Activated naive CD4-positive, alpha-beta T cell treated with anti-CD3 and anti-CD28 coated beads for 36 hours (primary cell): Measurements from ENCODE around the gene IGFBP4. TPM values are rescaled to one million over a fixed set of nuclear protein-coding genes. Genes with fewer than 3 reads are reported as not detected.

Experiments used
- CTCF ChIA-PET: fragments of 350-600 bp; sonication (Branson Sonifier 250); formaldehyde crosslinking; loops from one replicate; lab custom pipeline; 2021; ENCODE audit warnings: antibody characterized with exemption; lab: Charles Lee
- DNase-seq: peaks from one replicate; pipeline ENCODE4 v3.0.0-alpha.2; 2020
- H3K27ac Mint-ChIP-seq: one replicate; pipeline ENCODE4 v1.8.0; 2021; ENCODE audit warnings: mild to moderate bottlenecking, mixed read lengths
- H3K27me3 Mint-ChIP-seq: one replicate; pipeline ENCODE4 v1.8.0; 2021; ENCODE audit warnings: low read depth, mixed read lengths
- H3K36me3 Mint-ChIP-seq: one replicate; pipeline ENCODE4 v1.8.0; 2021; ENCODE audit warnings: low read depth, mixed read lengths
- H3K4me1 Mint-ChIP-seq: one replicate; pipeline ENCODE4 v1.8.0; 2021; ENCODE audit warnings: low read depth, mixed read lengths
- H3K4me3 Mint-ChIP-seq: one replicate; pipeline ENCODE4 v1.8.0; 2021; ENCODE audit warnings: mild to moderate bottlenecking, moderate library complexity, mixed read lengths
- H3K9me3 Mint-ChIP-seq: one replicate; pipeline ENCODE4 v1.8.0; 2021; ENCODE audit warnings: mixed read lengths
- intact Hi-C: fragments of 100-400 bp; cut with micrococcal nuclease; formaldehyde crosslinking; loops from one replicate; pipeline ENCODE4 v1.15.1; 2023
- total RNA-seq, 2 experiments: library from RNA; stranded (reverse); gene quantifications; one replicate each; pipeline ENCODE4 v1.2.3, GENCODE V29; 2021

The IGFBP4 gene
- total RNA-seq, 2 experiments from 2014 or later, result 8.8 to 9.2 TPM

GRCh38 chr17:40417258-40417608, 26.0 kb upstream of the IGFBP4 start:
- intact Hi-C loops, result loop anchor here (1.0 to 2.0 kb wide), 2 partner anchors 28 to 64 kb away; no protein-coding TSS in a partner anchor
- H3K9me3 Mint-ChIP-seq, result no peaks in the 10 kb centered on the region
- no peak for DNase-seq
- peak overlapping the region; percentile 90 for H3K27ac Mint-ChIP-seq
- CTCF ChIA-PET, result interaction anchor here (1.0 to 8.7 kb wide), 14 partner anchors 10 to 146 kb away, joined by 3 to 81 read pairs (median 4); no protein-coding TSS in a partner anchor
- peak overlapping the region; percentile 98 for H3K4me3 Mint-ChIP-seq
- peaks cover 2% of the 10 kb centered on the region for H3K27me3 Mint-ChIP-seq
- H3K36me3 Mint-ChIP-seq, result peaks cover 32% of the 10 kb centered on the region
- H3K4me1 Mint-ChIP-seq, result peaks cover 26% of the 10 kb centered on the region

DNA sequence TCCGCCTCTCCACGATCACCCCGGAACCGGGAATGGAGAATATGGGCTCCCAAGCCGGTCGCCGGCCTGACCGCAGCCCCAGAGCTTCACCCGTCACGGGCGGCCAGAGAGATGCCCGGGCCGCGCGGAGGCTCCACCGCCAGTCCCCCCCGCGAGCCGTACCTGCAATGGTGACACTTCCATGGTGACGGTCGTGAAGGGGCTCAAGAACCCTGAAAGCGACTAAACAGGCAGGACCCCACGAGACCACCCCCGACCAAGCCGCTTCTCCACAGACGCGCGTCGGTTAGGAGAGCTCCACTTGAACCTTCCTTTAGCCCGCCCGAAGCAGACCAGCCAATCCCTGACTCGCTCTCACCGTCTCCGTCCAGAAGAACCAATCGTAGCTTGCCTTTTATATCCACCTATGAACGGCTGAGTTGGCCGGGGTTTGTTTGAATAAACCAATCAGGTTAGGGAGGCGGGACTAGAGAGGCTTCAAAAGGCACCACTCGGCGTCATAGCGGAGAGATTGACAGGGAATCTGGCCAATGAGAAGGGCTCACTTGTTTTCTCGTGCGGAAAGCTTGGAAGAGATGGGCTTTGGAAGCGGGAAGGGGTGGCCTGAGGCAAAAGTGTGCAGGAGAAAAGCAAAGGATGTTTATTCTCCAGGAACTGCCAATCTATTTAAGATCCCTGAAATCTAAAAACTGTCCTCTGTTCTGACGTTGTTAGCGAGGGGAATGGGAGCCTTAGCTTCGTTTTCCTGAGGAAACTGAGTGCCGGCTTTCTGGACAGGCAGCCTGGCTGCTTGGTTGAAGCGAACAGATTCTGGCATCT, 25.4 kb upstream of the IGFBP4 start, which contains the start of gene TOP2A:
Gene TOP2A, minus strand, starts transcription at position 288 of the 819 bp plus-strand sequence. Its CDS starts 105 bp downstream, at position 183.
- CTCF ChIA-PET, result interaction anchor here (0.7 to 8.7 kb wide), 20 partner anchors 10 to 197 kb away, joined by 3 to 81 read pairs (median 3); partner anchors contain the start of gene IGFBP4
- H3K27me3 Mint-ChIP-seq, result peaks cover 2% of the 10 kb centered on the region
- H3K36me3 Mint-ChIP-seq, result peaks cover 26% of the 10 kb centered on the region
- H3K4me1 Mint-ChIP-seq, result peaks cover 26% of the 10 kb centered on the region
- no peaks in the 10 kb centered on the region for H3K9me3 Mint-ChIP-seq
- intact Hi-C loops, result loop anchor here (1.0 to 2.0 kb wide), 4 partner anchors 27 to 143 kb away; no protein-coding TSS in a partner anchor
- peak; percentile 99 for DNase-seq
- peak within 1 kb of the TSS; percentile 98 for H3K4me3 Mint-ChIP-seq
- peak within 1 kb of the TSS; percentile 90 for H3K27ac Mint-ChIP-seq

- Mint-ChIP-seq H3K4me3 (peak overlapping the region; percentile 98), H3K27ac (peak overlapping the region; percentile 90), H3K36me3 (peaks cover 22% of the 10 kb centered on the region), H3K27me3 (peaks cover 2% of the 10 kb centered on the region), H3K9me3 (no peaks in the 10 kb centered on the region), H3K4me1 (peaks cover 26% of the 10 kb centered on the region)
- intact Hi-C loops, result loop anchor here (1.0 kb wide), 2 partner anchors 115 to 143 kb away; no protein-coding TSS in a partner anchor
- DNase-seq, result no peak
- CTCF ChIA-PET, result interaction anchor here (0.6 to 8.7 kb wide), 18 partner anchors 11 to 197 kb away, joined by 3 to 81 read pairs (median 4); partner anchors contain the start of gene IGFBP4
Observed at GRCh38 chr17:40418428-40418706, 24.9 kb upstream of the IGFBP4 start.

DNA sequence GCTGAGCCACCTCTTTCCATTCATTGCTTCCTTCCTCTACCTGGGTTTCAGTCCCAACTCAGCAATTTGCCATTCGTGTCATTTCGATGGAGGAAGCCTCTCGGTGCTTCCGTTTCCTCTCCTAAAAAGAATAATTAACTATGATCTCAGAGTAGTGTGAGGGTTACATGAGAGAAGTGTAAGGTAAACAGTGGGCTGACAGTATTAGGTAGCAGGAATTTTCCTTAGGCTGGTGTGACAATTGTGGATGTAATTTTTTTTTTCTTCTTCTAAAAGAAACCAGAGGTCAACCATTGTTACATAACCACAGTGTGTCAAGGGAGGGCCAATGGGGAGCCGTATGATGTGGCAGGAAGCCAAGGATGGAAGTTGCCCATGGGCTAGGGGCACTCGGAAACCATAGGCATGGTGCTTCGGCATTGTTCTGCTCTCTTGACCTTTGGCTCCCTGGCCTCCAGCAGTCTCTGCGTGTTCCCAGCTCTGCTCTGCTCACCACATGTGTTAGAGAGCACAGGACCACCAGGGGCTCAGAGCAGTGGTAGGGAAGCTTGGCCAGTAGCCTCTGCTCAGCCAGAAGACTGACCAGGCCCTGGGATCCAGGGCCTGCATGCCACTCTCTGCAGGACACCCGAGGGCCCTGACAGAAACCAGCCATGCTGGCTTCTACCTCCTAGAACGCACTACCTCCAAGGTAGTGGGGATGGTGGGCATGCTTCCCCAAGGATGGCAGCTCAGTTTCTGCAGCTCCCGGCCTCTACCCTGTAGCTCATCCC, 23.5 kb upstream of the IGFBP4 start:
- Mint-ChIP-seq H3K9me3 (no peaks in the 10 kb centered on the region), H3K36me3 (peaks cover 19% of the 10 kb centered on the region), H3K4me3 (peak overlapping the region; percentile 37), H3K27ac (no peak overlapping the region), H3K27me3 (peaks cover 2% of the 10 kb centered on the region), H3K4me1 (peaks cover 28% of the 10 kb centered on the region)
- intact Hi-C loops, result no loop called here
- peak; percentile 30 for DNase-seq
- CTCF ChIA-PET, result interaction anchor here (1.3 to 8.7 kb wide), 4 partner anchors 9 to 114 kb away, joined by 3 to 81 read pairs (median 5); no protein-coding TSS in a partner anchor

- CTCF ChIA-PET, result no interaction called here
- Mint-ChIP-seq H3K4me1 (peaks cover 48% of the 10 kb centered on the region), H3K27ac (no peak overlapping the region), H3K36me3 (no peaks in the 10 kb centered on the region), H3K27me3 (no peaks in the 10 kb centered on the region), H3K9me3 (no peaks in the 10 kb centered on the region), H3K4me3 (no peak overlapping the region)
- intact Hi-C loops, result no loop called here
- DNase-seq, result no peak
Observed at GRCh38 chr17:40422990-40423633, 20.1 kb upstream of the IGFBP4 start.

GRCh38 chr17:40425741-40426140, 17.5 kb upstream of the IGFBP4 start:
- DNase-seq, result no peak
- H3K27ac Mint-ChIP-seq, result no peak overlapping the region
- no peaks in the 10 kb centered on the region for H3K27me3 Mint-ChIP-seq
- peaks cover 34% of the 10 kb centered on the region for H3K4me1 Mint-ChIP-seq
- H3K36me3 Mint-ChIP-seq, result no peaks in the 10 kb centered on the region
- intact Hi-C loops, result no loop called here
- no peak overlapping the region for H3K4me3 Mint-ChIP-seq
- CTCF ChIA-PET, result interaction anchor here (0.7 to 2.4 kb wide), 5 partner anchors 8 to 135 kb away, joined by 3 to 16 read pairs (median 3); no protein-coding TSS in a partner anchor
- H3K9me3 Mint-ChIP-seq, result no peaks in the 10 kb centered on the region

- Mint-ChIP-seq H3K27me3 (no peaks in the 10 kb centered on the region), H3K27ac (no peak overlapping the region), H3K9me3 (no peaks in the 10 kb centered on the region), H3K4me3 (no peak overlapping the region), H3K4me1 (peaks cover 34% of the 10 kb centered on the region), H3K36me3 (no peaks in the 10 kb centered on the region)
- CTCF ChIA-PET, result interaction anchor here (0.5 to 1.5 kb wide), 12 partner anchors 10 to 188 kb away, joined by 3 to 7 read pairs (median 4); partner anchors contain the start of gene IGFBP4
- intact Hi-C loops, result no loop called here
- DNase-seq, result peak; percentile 18
Observed at GRCh38 chr17:40427002-40427491, 16.2 kb upstream of the IGFBP4 start.

DNA sequence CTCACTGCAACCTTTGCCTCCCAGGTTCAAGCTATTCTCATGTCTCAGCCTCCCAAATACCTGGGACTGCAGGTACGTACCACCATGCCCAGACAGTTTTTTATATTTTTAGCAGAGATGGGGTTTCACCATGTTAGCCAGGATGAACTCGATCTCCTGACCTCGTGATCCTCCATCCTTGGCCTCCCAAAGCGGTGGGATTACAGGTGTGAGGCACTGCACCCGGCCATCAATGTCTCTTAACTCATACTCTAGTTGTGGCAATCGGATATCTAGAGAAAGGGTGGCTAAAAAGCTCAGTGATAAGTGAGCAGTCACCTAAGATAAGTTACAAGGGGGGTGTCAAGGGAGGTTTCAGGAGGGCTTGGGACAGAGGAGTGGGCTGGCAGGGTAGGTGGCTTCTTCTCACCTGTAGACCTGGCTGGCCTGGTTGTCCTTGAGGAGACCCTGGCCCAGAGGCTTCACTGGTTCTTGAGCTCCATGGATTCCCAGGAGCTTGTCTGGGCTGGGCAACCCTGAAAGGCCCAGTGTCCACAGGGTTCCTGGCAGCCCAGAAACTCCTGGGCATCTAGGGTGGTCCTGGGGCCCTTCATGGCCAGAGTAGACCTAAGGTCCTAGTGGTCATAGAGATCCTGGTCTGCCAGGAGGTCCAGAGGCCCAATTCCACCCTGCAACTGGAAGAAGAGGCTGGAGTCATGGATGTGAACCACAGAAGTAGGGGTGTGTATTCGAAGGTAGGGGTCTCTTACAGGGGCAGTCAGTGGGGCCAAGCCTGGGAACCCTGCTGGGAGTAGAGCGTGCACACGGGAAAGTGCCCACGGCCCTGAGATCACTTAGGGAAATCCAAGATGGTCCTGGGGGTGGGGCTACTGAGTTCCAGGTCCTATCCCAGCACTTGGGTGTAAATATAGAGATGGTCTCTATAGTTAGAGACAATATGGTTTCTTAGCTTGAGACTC, 12.7 kb upstream of the IGFBP4 start:
- H3K4me3 Mint-ChIP-seq, result no peak overlapping the region
- no peak overlapping the region for H3K27ac Mint-ChIP-seq
- no peaks in the 10 kb centered on the region for H3K27me3 Mint-ChIP-seq
- H3K36me3 Mint-ChIP-seq, result no peaks in the 10 kb centered on the region
- intact Hi-C loops, result no loop called here
- peaks cover 33% of the 10 kb centered on the region for H3K4me1 Mint-ChIP-seq
- CTCF ChIA-PET, result interaction anchor here (0.9 to 2.0 kb wide), 3 partner anchors 13 to 103 kb away, joined by 3 to 5 read pairs (median 5); partner anchors contain the start of gene TOP2A
- no peak for DNase-seq
- H3K9me3 Mint-ChIP-seq, result no peaks in the 10 kb centered on the region

DNA sequence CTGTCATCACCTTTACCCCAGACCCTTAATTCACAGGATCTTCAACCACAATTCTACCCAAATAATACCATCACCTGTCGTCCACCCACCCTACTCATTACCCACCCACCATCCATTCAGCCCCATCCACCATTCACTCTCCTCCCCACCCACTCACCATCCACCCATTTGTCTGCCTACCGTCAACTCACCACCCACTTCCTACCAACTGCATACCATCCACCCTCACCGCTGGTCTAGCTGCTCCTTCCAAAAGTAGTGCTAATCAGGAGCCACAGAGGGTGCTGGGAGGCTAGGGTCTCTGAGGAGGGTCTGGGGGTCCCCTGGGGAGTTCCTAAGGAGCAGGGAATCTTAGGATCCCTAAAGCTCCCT, 12.0 kb upstream of the IGFBP4 start:
- H3K27me3 Mint-ChIP-seq, result no peaks in the 10 kb centered on the region
- no peak overlapping the region for H3K4me3 Mint-ChIP-seq
- H3K9me3 Mint-ChIP-seq, result no peaks in the 10 kb centered on the region
- peaks cover 26% of the 10 kb centered on the region for H3K4me1 Mint-ChIP-seq
- H3K27ac Mint-ChIP-seq, result no peak overlapping the region
- H3K36me3 Mint-ChIP-seq, result no peaks in the 10 kb centered on the region
- intact Hi-C loops, result no loop called here
- CTCF ChIA-PET, result interaction anchor here (0.9 to 2.0 kb wide), 3 partner anchors 14 to 102 kb away, joined by 3 to 5 read pairs (median 5); partner anchors contain the start of gene TOP2A
- DNase-seq, result no peak

DNA sequence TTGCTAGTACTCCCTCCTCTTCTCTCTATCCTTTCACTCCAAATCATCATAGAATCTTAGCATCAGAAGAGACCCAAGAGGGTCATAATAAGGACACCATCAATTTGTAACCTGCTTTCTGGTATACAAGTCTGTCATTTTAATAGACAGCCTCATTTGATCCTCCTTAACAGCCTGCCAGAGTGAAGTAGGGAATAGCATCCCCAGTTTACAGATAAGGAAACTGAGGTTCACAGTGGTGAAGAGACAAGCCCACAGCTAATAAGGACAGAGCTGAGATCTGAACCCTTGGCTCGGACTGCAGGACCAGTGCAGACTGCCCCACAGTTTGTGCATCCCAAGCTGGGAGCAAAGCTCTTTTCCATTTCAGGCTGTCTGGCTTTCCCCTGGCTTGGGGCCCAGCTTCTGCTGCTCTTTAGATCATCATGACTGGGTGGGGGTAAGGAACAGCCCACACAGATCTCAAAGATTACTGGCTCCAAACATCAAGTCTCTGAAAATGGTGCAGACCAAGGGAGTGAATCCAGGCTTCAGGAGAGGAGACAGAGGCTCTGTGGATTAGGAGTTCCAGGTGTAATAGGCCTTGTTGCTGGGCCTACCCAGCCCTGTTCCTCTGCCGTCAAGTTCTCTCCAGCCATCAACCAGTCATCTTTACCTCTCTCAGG, 10.3 kb upstream of the IGFBP4 start:
- DNase-seq, result no peak
- intact Hi-C loops, result no loop called here
- Mint-ChIP-seq H3K27me3 (no peaks in the 10 kb centered on the region), H3K9me3 (no peaks in the 10 kb centered on the region), H3K4me3 (no peak overlapping the region), H3K27ac (no peak overlapping the region), H3K4me1 (peaks cover 9% of the 10 kb centered on the region), H3K36me3 (no peaks in the 10 kb centered on the region)
- CTCF ChIA-PET, result interaction anchor here (0.5 to 2.2 kb wide), 4 partner anchors 8 to 102 kb away, joined by 4 to 16 read pairs (median 4); partner anchors contain the start of gene TOP2A
